Activated CD4-positive, CD25-positive, alpha-beta regulatory T cell (primary cell): ENCODE results near the gene GPAT3.
"Not testable (repeated sequence)": the region's sequence is repeated elsewhere in the genome, so short reads cannot be mapped to it uniquely, and the experiment has no call there.

Source experiments
- DNase-seq, 4 experiments: peaks; one replicate each; lab custom pipeline; 2025; lab: John Stamatoyannopoulos, UW

Gene GPAT3

DNA sequence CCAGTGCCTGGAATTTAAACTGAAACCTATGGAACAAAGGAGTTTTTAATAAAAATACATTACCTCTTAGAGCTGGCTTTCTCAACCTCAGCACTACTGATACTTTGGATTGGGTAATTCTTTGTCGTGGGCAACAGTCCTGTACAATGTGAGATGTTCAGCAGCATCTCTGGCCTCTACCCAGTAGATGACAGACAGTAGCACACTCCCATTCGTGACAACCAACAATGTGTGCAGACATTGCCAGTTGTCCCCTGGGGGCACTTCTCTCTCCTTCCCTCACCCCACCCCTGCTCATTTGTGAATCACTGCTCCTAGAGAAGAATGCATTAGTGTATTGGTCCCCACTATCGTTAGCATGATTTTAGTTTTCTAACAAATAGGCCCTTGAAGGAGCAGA, 16.2 kb downstream of the GPAT3 start:
- DNase-seq: no peak

DNA sequence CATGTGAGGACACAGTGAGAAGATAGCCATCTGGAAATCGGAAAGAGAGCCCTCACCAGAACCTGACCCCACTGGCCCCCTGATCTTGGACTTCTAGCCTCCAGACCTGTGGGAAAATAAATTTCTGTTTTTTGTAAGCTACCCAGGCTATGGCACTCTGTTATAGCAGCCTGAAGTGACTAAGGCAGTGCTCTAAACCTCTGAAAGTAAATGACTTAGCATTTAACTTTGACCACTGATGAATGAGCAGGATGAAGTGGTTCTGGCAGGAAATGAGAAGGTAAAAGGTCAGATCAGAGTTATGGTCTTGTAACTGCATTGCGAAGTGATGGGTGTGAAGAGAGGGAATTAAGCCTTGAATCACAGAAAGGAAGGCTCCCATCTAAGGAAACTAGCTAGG, 17.0 kb downstream of the GPAT3 start:
- DNase-seq: no peak

DNA sequence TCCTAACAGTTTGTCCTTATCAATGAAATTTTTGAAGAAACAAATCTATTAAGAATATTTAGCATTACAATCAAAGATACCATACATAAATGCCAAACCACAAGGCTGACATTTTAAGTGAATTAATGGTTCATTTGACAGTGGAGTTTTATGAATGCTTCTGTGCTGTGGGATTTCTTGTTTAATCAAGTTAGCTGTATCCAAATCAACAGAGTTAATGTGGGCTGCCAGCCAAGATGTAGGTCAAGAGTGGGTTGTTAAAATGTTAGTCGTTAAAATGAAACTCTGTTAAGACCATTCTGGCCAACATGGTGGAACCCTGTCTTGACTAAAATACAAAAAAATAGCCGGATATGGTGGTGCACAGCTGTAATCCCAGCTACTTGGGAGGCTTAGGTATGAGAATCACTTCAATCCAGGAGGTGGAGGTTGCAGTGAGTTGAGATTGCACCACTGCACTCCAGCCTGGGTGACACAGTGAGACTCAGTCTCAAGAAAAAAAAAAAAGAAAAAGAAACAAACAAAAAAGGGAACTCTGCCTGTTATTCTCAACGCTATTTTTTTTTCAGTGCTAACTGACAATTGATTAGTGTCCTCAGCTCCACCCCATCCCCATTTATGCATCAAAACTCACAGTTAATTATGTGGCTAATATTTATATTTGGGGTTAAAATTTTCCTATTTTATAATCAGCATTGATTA, 20.2 kb downstream of the GPAT3 start:
- DNase-seq: no peak

DNA sequence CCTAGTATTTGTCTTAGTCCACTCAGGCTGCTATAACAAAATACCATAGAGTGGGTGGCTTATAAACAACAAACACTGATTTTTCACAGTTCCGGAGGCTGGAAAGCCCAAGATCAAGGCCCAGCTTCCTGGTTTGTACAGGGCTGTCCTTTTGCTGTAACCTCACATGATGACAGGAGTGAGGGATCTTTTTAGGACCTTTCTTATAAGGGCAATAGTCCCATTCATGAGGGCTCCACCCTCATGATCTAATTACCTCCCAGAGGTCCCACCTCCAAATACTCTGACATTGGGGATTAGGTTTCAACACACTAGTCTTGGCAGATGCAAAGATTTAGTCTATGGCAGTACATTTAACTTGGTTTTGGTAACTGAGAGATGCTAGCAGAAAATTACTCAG, 20.9 kb downstream of the GPAT3 start:
- no peak for DNase-seq

DNA sequence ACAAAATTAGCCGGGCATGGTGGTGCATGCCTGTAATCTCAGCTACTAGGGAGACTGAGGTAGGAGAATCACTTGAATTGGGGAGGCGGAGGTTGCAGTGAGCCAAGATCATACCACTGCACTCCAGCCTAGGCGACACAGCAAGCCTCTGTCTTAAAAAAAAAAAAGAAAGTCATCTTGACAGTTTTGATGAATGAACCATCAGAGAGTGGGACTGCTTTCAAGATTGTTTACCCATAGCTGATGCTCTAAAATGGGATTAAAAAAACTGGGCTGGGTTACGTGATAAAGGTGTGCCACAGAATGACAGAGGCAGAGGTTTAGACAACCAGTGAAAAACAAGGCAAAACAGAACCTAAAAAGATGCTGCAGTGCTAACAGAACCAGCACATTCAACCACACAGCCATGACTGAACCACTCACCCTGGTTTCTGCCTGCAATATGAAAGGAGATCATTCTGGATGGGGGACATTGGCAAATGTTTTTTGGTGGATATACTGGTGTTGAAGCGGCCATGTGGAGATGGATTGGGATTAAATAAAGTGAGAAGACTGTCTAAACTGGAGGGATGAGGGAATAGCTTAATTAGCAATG, 22.2 kb downstream of the GPAT3 start:
- DNase-seq: no peak

DNA sequence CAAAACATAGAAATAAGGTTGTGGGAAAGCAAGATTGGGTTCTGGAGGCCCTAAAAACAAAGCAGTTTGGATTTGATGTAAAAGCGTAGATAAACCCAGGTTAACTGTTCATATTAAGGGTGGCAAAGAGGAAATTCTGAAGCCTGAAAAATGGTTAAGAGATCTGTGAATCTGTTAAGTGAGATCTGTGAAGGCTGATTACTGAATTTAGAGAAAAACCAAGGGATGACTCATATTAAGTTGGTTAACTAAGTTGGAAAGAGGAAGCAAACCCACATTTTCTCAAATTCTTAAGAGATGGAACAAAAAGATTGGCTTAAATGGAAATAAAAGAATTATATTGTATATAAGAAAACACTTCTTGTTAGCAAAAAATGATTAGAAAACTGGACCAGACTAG, 22.8 kb downstream of the GPAT3 start:
- DNase-seq: no peak

DNA sequence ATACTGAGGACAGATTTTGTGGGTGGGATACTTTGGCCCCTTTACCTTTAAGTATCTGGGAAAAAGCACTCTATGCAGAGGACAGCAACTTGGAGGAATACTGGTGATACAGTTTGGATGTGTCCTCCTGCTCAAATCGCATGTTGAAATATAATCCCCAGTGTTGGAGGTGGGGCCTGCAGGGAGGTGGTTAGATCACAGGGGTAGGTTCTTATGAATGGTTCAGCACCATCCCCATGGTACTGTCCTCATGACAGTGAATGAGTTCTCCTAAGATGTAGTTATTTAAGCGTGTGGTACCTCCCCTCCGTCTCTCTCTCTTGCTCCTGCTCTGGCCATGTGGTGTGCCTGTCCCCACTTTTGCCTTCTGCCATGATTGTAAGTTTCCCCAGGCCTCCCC, 24.6 kb downstream of the GPAT3 start:
- no peak for DNase-seq

DNA sequence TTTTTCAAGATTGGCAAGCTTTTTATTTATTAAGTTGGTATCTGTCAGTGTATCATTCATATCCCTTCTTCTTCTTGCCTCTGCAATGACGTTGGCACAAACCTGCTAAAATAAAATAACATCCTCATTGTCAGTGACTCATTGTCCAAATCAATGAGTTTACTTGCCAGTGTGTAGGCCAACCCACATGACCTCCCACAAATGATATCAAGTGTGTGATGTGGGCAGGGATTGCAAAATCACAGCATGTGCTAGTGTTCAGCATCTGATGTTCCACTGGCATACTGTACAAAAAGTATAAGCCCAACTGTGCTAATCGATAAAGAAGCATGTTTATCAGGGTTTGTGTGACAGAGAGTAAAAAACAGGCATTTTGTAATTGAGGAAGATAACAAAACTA, 25.5 kb downstream of the GPAT3 start:
- DNase-seq: no peak

DNA sequence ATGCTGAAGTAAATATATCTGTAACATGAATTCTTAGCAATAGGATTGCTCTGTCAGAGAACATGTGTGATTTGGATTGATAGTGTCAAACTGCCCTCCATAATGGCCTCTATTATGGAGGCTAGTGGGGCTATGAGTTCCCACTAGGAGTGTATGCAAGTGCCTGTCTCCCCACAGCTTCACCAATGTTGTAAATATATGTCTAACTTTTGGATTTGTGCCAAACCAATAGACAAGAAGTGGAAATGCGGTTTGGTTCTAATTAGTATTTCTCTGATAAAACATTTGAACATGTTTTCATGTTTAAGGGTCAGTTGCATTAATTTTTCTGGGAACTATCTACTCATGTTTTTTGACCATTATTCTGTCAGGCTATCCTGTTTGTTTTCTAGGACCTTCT, 28.1 kb downstream of the GPAT3 start:
- no peak for DNase-seq

DNA sequence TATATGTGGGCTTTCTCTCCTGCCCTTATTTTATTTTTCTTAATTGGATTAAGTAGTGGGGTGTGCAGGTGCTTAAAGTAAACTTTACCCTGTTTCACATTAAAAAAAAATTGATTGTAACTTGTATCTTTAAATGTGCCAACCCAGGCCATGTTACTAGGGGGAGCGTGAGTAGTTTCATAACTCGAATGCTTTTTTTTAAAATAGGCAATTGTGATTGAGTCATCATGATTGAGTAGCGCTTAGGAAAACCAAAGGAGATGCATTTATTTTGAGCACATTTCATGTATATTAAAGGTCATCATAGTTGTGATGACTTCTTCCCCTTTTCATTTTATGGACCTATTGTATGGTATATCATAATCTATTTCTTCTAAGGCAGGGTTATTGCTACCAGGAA, 32.2 kb downstream of the GPAT3 start:
- no peak for DNase-seq

DNA sequence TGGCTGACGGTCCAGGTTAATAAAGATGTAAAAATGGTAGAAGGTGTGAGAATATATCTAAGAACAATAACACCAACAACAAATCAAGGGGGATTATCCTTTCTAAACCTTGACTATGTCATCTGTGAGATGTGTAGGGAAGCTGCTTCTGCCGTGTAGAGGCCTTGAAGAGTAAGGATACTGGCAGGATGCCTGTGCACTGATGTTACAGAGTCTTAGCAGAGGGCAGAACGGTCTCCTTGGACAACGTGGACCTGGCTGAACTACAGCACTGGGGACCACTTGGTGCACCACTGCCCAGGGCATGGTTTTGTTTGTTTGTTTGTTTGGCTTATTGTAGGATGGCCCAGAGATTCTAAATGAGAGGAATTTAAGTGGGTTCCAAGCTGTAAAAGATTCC, 33.5 kb downstream of the GPAT3 start:
- DNase-seq: no peak

DNA sequence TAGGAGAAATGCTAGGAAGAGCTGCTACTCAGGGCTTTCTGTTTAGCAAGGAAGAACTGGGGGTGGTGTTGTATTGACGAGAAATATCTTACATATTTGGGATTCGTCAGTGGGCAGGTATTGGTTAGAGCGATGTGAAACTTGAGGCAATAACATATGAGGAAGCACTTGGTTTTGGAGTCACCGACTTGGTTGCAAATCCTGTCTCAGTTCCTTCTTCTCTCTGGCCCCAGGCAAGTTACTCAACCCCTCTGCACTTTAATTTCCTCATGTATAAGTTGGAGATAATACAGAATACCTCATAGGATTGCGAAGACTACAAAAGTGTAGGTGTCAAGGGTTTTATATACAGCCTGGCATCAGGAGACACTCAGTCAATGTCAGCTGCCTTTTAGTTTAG, 34.1 kb downstream of the GPAT3 start:
- DNase-seq: no peak

DNA sequence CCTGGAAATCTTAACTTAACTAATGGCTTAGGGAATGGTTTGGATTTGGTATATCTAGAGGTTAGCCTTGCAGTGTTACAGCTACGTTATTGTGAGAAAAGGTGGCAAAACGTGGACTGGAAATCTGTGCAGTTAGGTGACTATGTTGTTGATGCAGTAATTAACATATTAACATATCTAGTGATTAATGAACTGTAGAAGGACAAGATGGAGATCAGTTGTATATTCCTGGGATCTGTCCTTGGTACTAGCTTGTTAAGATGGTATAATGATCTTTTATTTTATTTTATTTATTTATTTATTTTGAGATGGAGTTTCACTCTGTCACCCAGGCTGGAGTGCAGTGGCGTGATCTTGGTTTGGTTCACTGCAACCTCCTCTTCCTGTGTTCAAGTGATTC, 36.9 kb downstream of the GPAT3 start:
- no peak for DNase-seq

DNA sequence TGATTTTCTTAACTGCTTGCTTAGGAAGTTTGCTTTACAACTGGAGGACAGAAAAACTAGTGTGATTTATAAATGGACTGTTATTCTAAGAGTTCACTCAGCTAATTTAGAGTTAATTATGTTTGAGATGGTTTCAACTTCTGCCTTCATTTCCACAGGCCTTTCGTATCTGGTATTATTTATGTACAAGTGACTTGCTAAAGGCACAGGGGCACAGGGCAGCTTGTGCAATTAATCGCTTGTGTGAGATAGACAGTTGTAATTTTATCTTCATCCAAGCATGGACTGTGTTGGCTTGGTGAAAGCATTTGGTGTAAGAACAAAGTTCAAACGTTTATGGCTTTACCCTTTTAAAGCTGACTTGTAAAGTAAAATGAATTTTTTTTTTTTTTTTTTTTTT, 38.3 kb downstream of the GPAT3 start:
- no peak for DNase-seq

DNA sequence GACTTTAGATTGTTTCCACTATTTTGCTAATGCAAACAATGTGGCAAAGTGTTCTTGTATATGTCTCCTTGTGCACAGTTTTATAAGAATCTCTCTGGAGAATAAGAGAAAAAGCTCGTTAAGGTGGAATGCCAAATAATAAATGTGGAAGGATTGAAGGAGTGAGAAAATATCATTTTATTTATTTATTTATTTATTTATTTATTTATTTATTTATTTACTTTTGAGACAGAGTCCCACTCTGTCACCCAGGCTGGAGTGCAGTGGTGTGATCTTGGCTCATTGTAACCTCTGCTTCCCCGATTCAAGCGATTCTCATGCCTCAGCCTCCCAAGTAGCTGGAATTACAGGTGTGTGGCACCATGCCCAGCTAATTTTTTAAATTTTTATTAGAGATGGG, 40.3 kb downstream of the GPAT3 start:
- not testable (repeated sequence) for DNase-seq

DNA sequence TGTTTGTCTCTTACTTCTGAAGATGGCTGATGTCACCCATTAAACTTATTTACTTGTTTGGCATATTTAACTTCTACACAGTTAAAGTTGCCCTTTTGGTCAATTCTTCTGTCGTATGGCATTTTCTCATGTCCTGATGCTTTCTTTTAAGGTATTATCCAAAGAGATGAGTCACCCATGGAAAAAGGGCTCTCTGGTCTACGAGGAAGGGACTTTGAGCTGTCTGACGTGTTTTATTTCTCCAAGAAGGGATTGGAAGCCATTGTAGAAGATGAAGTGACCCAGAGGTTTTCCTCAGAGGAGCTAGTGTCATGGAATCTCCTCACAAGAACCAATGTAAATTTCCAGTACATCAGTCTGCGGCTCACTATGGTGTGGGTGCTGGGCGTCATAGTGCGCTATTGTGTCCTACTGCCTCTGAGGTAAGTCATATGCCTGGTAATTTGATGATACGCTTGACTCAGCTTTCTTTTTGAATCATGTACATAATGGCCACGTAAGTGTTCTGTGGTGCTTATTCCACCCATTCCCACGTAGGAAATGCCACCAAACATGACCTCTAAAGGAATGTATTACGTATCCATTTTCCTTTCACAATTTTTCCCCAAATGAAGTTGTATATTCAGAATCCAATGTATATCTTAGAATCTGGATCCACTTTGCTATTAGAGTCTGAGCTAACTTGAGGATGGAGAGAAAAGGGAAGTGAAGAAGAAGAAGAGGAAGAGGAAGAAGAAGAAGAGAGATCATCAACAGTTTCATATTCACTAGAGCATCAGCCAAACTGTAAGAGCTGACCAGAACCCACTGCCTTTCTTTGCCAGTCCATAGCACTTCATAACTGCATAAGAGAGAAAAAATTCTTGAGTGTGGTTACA, 45.7 kb downstream of the GPAT3 start:
- no peak for DNase-seq

DNA sequence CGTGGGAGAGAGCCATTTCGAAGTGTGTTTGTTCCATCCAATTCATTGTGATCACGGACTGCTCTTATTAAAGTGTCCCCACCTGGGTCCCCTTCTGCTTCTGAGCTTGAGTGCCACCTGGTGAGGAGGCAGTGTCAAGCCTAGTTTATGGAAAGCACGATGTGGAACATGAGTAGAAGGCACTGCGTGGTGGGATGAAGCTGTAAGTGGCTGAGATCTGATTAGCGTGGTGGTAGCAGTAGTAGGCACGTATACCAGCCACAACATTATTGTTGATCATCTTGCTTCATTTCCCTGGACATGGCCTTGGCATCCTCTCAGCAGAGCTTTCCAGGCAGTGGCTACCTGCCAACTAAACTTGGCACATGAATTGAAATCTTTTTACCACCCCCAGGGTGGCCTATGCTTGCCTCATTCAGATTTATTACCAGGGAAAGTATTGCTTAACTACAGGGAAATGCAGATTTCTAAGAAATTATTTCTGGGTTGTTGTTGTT, 46.4 kb downstream of the GPAT3 start:
- DNase-seq: no peak

DNA sequence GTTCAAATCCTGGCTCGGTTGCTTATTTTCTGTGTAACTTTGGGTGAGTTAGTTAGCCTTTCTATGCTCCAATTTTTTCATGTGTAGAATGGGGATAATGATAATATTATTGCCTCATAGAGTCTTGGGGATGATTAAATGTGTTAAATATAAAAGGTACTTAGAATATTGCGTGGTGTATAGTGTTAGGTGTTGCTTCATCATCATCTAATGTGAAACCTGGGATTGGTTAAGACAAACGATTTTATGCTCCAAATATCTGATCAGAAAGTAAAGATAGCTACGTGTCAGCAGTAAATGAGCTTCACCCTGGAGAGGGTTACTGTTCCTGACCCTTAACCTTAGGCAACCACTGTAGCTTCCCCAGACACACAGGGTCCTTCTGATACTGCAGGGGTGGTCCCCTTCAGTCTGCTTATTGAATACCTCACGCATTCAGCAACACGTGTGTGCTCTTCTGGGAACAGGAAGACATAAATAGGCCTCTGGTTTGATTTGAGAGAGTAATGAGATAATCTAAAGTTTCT, 50.1 kb downstream of the GPAT3 start:
- DNase-seq: no peak

DNA sequence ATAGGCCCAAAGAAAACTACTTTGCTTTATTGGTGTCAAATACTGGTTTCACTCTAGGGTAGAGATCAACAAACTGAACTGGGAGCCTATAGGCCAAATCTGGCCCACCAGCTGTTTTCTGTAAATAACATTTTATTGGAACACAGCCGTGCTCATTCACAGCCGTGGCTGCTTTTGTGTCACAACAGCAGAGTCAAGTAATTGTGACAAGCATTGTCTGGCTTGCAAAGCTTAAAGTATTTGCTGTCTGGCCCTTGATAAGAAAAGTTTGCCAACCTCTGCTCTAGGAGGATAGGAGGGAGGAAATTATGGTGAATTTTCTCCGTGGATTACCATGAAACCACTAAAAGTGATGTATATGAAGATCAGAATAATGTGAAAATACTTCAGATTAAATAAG, 53.4 kb downstream of the GPAT3 start:
- DNase-seq: no peak

DNA sequence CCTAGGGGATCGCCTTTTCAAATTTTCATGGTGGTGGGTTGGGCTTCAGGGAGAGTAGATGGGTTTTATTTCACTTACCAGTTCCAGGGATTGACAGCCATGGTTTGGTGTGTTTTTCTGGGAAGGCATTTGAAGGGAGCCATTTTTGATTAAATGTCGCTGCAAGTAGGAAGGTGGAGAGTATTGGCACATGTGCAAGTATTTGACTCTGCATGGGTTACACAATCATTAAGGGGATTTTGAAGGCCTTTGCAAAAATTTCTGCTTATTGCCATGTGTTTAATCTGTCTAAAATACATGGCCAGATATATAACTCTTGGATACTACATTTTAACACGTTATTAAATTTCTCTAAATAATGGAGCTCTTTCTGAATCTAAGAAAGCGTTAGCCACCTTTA, 55.1 kb downstream of the GPAT3 start:
- DNase-seq: no peak

DNA sequence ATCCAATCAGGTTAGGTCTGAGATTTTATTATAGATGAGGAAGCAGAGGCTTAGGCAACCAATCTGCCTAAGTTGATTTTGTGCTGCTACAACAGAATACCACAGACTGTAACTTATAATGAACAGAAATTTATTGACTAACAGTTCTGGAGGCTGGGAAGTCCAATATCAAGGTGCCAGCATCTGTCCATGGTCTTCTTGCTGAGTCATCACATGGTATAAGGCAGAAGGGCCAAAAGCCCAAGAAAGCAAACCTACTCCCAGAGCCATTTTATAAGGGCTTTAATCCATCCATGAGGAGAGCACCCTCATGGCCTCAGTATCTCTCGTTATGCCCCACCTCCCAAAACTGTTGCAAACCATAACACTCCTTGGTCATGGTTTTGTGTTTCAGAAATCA, 55.8 kb downstream of the GPAT3 start:
- DNase-seq: no peak

DNA sequence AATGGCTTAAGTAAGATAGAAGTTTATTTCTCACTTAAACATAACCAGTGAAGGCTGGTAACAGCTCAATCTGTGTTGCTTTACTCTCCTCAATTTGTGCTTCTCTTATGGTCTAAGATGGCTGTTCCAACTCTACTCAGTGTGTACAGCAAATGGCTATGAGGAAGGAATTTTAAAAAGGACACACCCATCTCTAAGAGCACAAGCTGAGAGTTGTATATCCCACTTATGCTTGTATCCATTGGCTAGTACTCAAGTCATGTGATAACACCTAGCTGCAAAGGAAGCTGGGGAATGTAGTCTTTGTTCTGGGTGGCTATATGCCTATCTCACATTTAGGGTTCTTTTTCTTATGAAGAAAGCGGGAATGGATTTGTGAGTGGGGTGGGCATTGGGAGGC, 63.3 kb downstream of the GPAT3 start:
- DNase-seq: no peak

DNA sequence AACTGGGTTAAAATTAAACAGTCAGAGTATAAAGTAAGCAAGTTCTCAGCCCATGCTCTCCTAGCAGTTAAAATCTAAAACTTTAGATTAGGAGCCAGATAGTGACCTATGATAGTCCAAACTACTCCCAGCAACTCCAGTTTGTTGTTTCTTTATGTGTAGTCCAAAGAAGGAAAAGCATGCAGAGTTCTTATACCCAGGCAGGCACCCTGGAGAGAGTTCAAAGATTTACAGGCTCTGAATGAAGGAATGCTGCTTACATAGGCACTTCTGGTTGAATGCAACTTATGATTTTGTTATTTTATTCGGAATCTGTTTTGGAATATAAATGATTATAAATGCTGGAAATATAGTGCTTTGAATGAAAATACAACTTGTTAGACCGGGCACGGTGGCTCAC, 67.2 kb downstream of the GPAT3 start:
- no peak for DNase-seq
